Activated CD4-positive, alpha-beta T cell treated with anti-CD3 and anti-CD28 coated beads for 36 hours (primary cell): ENCODE data around the gene SPRYD4. TPM values are rescaled to one million over a fixed set of nuclear protein-coding genes. Genes with fewer than 3 reads are reported as not detected.
"Not testable (repeated sequence)": the region's sequence is repeated elsewhere in the genome, so short reads cannot be mapped to it uniquely, and the experiment has no call there.

Experiments
- ATAC-seq: fragments of 200-7000 bp; cut with Tn5 transposase; one replicate; pipeline ENCODE4 v1.10.0; 2021; ENCODE audit warnings: mild to moderate bottlenecking, moderate library complexity
- CTCF ChIA-PET: fragments of 350-600 bp; sonication (Branson Sonifier 250); formaldehyde crosslinking; loops from one replicate; lab custom pipeline; 2021; ENCODE audit warnings: antibody characterized with exemption; lab: Charles Lee
- POLR2A ChIA-PET: fragments of 350-600 bp; sonication (Branson Sonifier 250); formaldehyde crosslinking; loops from one replicate; lab custom pipeline; 2021; ENCODE audit warnings: antibody characterized with exemption, inconsistent platforms; lab: Charles Lee
- DNase-seq: peaks from one replicate; pipeline ENCODE4 v3.0.0-alpha.2; 2020
- H3K27ac Mint-ChIP-seq: one replicate; pipeline ENCODE4 v1.8.0; 2021; ENCODE audit warnings: mixed read lengths
- H3K27me3 Mint-ChIP-seq: one replicate; pipeline ENCODE4 v1.8.0; 2021; ENCODE audit warnings: mixed read lengths
- H3K36me3 Mint-ChIP-seq: one replicate; pipeline ENCODE4 v1.8.0; 2021; ENCODE audit warnings: low read depth, mixed read lengths
- H3K4me1 Mint-ChIP-seq: one replicate; pipeline ENCODE4 v1.8.0; 2021; ENCODE audit warnings: mixed read lengths
- H3K4me3 Mint-ChIP-seq: one replicate; pipeline ENCODE4 v1.8.0; 2021; ENCODE audit warnings: mild to moderate bottlenecking, moderate library complexity, mixed read lengths
- H3K9me3 Mint-ChIP-seq: one replicate; pipeline ENCODE4 v1.8.0; 2021; ENCODE audit warnings: low read depth, mixed read lengths
- intact Hi-C, 2 experiments: fragments of 100-400 bp; cut with DNase I in 1 of 2; cut with micrococcal nuclease in 1 of 2; formaldehyde crosslinking; loops; one replicate each; pipeline versions ENCODE4 v1.14.2 to v1.15.1; 2022 to 2024; cut with DNase I, micrococcal nuclease
- total RNA-seq, 2 experiments: library from RNA; stranded (reverse); gene quantifications; one replicate each; pipeline ENCODE4 v1.2.3, GENCODE V29; 2021

The SPRYD4 gene
- total RNA-seq, 2 experiments from 2014 or later, result 3.1 TPM

- H3K36me3 Mint-ChIP-seq, H3K4me3 Mint-ChIP-seq, H3K9me3 Mint-ChIP-seq, POLR2A ChIA-PET, H3K27ac Mint-ChIP-seq, ATAC-seq, DNase-seq, intact Hi-C loops, CTCF ChIA-PET, H3K4me1 Mint-ChIP-seq: not testable (repeated sequence)
- H3K27me3 Mint-ChIP-seq, result peaks cover 17% of the 10 kb centered on the region
Observed at GRCh38 chr12:56494481-56494880, 26.1 kb downstream of the SPRYD4 start.

DNA sequence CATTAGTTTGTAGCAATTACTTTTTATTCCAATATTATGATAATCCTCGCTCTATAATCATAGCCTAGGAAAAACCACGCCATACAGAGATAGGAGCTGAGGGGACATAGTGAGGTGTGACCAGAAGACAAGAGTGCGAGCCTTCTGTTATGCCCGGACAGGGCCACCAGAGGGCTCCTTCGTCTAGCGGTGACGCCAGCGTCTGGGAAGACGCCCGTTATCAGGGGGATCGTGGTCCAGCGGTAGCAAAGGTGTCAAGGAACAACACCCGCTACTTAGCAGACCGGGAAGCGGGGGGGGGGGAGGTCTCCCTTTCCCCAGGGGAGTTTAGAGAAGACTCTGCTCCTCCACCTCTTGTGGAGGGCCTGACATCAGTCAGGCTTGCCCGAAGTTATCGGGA, 28.3 kb downstream of the SPRYD4 start:
- H3K4me3 Mint-ChIP-seq, POLR2A ChIA-PET, H3K27me3 Mint-ChIP-seq, ATAC-seq, H3K27ac Mint-ChIP-seq, H3K36me3 Mint-ChIP-seq, H3K9me3 Mint-ChIP-seq, intact Hi-C loops, H3K4me1 Mint-ChIP-seq: not testable (repeated sequence)
- peak; percentile 71 for DNase-seq
- CTCF ChIA-PET, result interaction anchor here (0.7 to 1.4 kb wide), 6 partner anchors 9 to 84 kb away, joined by 3 to 5 read pairs (median 4); partner anchors contain the start of genes GLS2 and RBMS2

GRCh38 chr12:56498126-56498902, 29.9 kb downstream of the SPRYD4 start:
- CTCF ChIA-PET, result interaction anchor here (0.6 to 0.9 kb wide), 3 partner anchors 14 to 140 kb away, joined by 3 to 4 read pairs (median 3); no protein-coding TSS in a partner anchor
- POLR2A ChIA-PET, H3K9me3 Mint-ChIP-seq, H3K27ac Mint-ChIP-seq, intact Hi-C loops, DNase-seq, H3K36me3 Mint-ChIP-seq, ATAC-seq, H3K4me1 Mint-ChIP-seq, H3K4me3 Mint-ChIP-seq, H3K27me3 Mint-ChIP-seq: not testable (repeated sequence)

DNA sequence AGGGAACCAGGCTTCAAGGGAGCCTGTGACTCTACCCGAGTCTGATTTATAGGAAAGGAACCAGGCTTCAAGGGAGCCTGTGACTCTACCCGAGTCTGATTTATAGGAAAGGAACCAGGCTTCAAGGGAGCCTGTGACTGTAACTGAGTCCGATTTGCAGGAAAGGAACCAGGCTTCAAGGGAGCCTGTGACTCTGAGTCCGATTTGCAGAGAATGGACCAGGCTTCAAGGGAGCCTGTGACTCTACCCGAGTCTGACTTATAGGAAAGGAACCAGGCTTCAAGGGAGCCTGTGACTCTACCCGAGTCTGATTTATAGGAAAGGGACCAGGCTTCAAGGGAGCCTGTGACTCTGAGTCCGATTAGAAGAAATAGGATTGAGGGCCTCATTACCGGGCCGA, 31.1 kb downstream of the SPRYD4 start:
- DNase-seq, H3K36me3 Mint-ChIP-seq, H3K4me1 Mint-ChIP-seq, intact Hi-C loops, ATAC-seq, H3K27ac Mint-ChIP-seq, H3K27me3 Mint-ChIP-seq, H3K9me3 Mint-ChIP-seq, CTCF ChIA-PET, H3K4me3 Mint-ChIP-seq, POLR2A ChIA-PET: not testable (repeated sequence)

GRCh38 chr12:56499879-56500278, 31.5 kb downstream of the SPRYD4 start:
- H3K27me3 Mint-ChIP-seq, POLR2A ChIA-PET, H3K4me3 Mint-ChIP-seq, ATAC-seq, intact Hi-C loops, H3K36me3 Mint-ChIP-seq, DNase-seq, H3K4me1 Mint-ChIP-seq, H3K9me3 Mint-ChIP-seq, H3K27ac Mint-ChIP-seq: not testable (repeated sequence)
- CTCF ChIA-PET, result interaction anchor here (0.6 kb wide), 1 partner anchor 113 kb away, joined by 3 read pairs; no protein-coding TSS in a partner anchor

GRCh38 chr12:56510786-56511185, 42.4 kb downstream of the SPRYD4 start:
- no peak overlapping the region for H3K27ac Mint-ChIP-seq
- peaks cover 3% of the 10 kb centered on the region for H3K27me3 Mint-ChIP-seq
- CTCF ChIA-PET, result interaction anchor here (0.6 kb wide), 1 partner anchor 658 kb away, joined by 4 read pairs; no protein-coding TSS in a partner anchor
- no peak overlapping the region for H3K4me3 Mint-ChIP-seq
- H3K9me3 Mint-ChIP-seq, result no peaks in the 10 kb centered on the region
- H3K36me3 Mint-ChIP-seq, result no peaks in the 10 kb centered on the region
- no peak for ATAC-seq
- DNase-seq, result no peak
- POLR2A ChIA-PET, result no interaction called here
- no peaks in the 10 kb centered on the region for H3K4me1 Mint-ChIP-seq
- intact Hi-C loops, result no loop called here

DNA sequence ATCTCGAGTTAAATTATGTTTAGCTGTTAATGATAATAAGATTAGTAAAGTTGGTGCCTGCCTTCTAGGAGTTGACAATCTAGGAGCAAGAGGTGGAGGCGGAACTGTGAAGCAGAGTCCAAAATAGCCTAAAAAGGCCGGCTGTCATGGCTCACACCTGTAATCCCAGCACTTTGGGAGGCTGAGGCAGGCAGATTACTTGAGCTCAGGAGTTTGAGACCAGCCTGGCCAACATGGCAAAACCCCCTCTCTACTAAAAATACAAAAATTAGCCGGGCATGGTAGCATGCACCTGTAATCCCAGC, 45.6 kb downstream of the SPRYD4 start:
- H3K9me3 Mint-ChIP-seq, H3K27me3 Mint-ChIP-seq, DNase-seq, H3K4me3 Mint-ChIP-seq, H3K36me3 Mint-ChIP-seq, H3K27ac Mint-ChIP-seq, H3K4me1 Mint-ChIP-seq, intact Hi-C loops, ATAC-seq, POLR2A ChIA-PET: not testable (repeated sequence)
- CTCF ChIA-PET, result interaction anchor here (0.6 to 5.9 kb wide), 26 partner anchors 8 to 756 kb away, joined by 3 to 100 read pairs (median 5); partner anchors contain the start of gene RBMS2

- intact Hi-C loops, result no loop called here
- Mint-ChIP-seq H3K4me3 (no peak overlapping the region), H3K4me1 (peaks cover 27% of the 10 kb centered on the region), H3K27me3 (no peaks in the 10 kb centered on the region), H3K36me3 (no peaks in the 10 kb centered on the region), H3K27ac (no peak overlapping the region), H3K9me3 (no peaks in the 10 kb centered on the region)
- ATAC-seq (no peak), DNase-seq (no peak)
- ChIA-PET CTCF (interaction anchor here (5.8 kb wide), 1 partner anchor 55 kb away, joined by 100 read pairs; no protein-coding TSS in a partner anchor), POLR2A (no interaction called here)
Observed at GRCh38 chr12:56517854-56518253, 49.5 kb downstream of the SPRYD4 start.

DNA sequence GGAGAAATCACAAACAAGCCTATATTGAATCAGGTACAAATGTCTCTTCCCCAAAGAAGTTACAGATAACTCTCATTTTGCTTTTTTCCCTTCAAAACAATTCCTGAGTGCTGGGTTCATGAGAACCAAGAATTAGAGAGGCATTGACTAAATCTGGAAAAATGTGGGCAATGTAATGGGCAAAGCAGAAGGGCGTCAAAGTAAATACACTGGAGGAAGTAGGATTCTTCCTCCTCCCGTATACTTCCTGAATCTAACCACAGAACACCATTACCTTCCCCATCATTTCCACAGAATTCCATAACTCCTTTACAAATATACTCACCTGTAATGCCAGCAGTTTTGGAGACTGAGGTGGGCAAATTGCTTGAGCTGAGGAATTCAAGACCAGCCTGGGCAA, 50.2 kb downstream of the SPRYD4 start:
- H3K36me3 Mint-ChIP-seq, result no peaks in the 10 kb centered on the region
- ChIA-PET POLR2A (no interaction called here), CTCF (no interaction called here)
- H3K9me3 Mint-ChIP-seq, result no peaks in the 10 kb centered on the region
- H3K4me1 Mint-ChIP-seq, result peaks cover 29% of the 10 kb centered on the region
- no peaks in the 10 kb centered on the region for H3K27me3 Mint-ChIP-seq
- intact Hi-C loops, result no loop called here
- H3K27ac Mint-ChIP-seq, result no peak overlapping the region
- DNase-seq (no peak), ATAC-seq (no peak)
- H3K4me3 Mint-ChIP-seq, result no peak overlapping the region

DNA sequence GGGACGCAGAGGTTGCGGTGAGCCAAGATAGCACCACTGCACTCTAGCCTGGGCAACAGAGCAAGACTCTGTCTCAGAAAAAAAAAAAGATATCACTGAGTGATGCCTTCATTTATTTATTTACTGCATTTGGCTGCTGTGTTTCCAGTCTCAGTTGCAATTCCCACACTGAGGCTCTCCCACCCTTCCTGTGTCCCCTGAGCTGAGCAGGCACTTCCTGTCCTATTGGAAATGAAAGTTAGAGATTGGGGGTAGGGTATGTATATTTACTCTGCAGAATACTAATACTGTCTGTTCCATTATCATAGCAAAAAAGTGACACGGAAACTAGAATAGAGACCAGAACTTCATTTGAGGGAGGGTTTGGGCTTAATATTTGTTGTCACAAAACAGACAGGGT, 51.7 kb downstream of the SPRYD4 start:
- peaks cover 29% of the 10 kb centered on the region for H3K4me1 Mint-ChIP-seq
- no peaks in the 10 kb centered on the region for H3K27me3 Mint-ChIP-seq
- ChIA-PET CTCF (interaction anchor here (2.5 kb wide), 1 partner anchor 54 kb away, joined by 15 read pairs; no protein-coding TSS in a partner anchor), POLR2A (interaction anchor here (0.6 kb wide), 1 partner anchor 647 kb away, joined by 6 read pairs; no protein-coding TSS in a partner anchor)
- intact Hi-C loops, result no loop called here
- H3K36me3 Mint-ChIP-seq, result no peaks in the 10 kb centered on the region
- no peak overlapping the region for H3K4me3 Mint-ChIP-seq
- H3K27ac Mint-ChIP-seq, result no peak overlapping the region
- no peaks in the 10 kb centered on the region for H3K9me3 Mint-ChIP-seq
- ATAC-seq (no peak), DNase-seq (no peak)

DNA sequence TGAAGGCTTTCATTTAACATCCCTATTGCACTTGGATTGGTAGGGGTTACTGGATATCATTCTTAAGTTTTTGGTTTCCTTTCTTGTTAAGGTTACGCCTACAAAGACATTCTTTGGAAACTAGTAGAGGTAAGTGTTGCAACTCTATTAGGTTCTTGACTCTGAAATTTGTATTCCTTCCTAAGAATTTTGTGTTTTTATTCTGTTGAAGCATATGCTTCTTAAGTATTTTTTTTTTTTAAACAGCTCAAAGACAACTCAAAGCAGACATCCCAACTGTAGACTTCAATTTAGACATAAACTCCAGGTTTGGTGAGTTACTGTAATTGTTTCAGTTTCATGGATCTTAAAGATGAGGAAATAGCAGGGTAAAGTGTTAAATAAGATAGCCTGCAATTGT, 52.1 kb downstream of the SPRYD4 start:
- intact Hi-C loops, result no loop called here
- Mint-ChIP-seq H3K27ac (peak overlapping the region; percentile 12), H3K27me3 (no peaks in the 10 kb centered on the region), H3K4me1 (peaks cover 29% of the 10 kb centered on the region), H3K4me3 (no peak overlapping the region), H3K36me3 (no peaks in the 10 kb centered on the region), H3K9me3 (no peaks in the 10 kb centered on the region)
- CTCF ChIA-PET, result interaction anchor here (0.6 to 4.1 kb wide), 6 partner anchors 7 to 596 kb away, joined by 3 to 25 read pairs (median 10); no protein-coding TSS in a partner anchor
- DNase-seq, result no peak
- POLR2A ChIA-PET, result interaction anchor here (0.6 kb wide), 1 partner anchor 647 kb away, joined by 6 read pairs; no protein-coding TSS in a partner anchor
- ATAC-seq, result no peak
